Chondrocyte (in vitro differentiated cells): ENCODE results near the gene SELENOO. TPM values are rescaled to one million over a fixed set of nuclear protein-coding genes. Genes with fewer than 3 reads are reported as not detected.
A peak's percentile ranks its signal among the peaks of the same experiment; 100 is the strongest.

ENCODE experiments used
- DNase-seq: peaks from one replicate; pipeline ENCODE4 v3.0.0; 2021; ENCODE audit warnings: mixed read lengths, low spot score
- H3K27ac Mint-ChIP-seq: one replicate; pipeline ENCODE4 v1.8.0; 2021; ENCODE audit warnings: mild to moderate bottlenecking, moderate library complexity, mixed read lengths; ENCODE audit not compliant: unreplicated experiment
- H3K27me3 Mint-ChIP-seq: 2 replicates; pipeline ENCODE4 v1.8.0; 2021; ENCODE audit warnings: low read depth, mixed read lengths
- H3K36me3 Mint-ChIP-seq: 2 replicates; pipeline ENCODE4 v1.8.0; 2021; ENCODE audit warnings: low read depth, mixed read lengths
- H3K4me1 Mint-ChIP-seq: 2 replicates; pipeline ENCODE4 v1.8.0; 2021; ENCODE audit warnings: low read depth, mild to moderate bottlenecking, mixed read lengths
- H3K4me3 Mint-ChIP-seq: one replicate; pipeline ENCODE4 v1.8.0; 2021; ENCODE audit warnings: mild to moderate bottlenecking, moderate library complexity, mixed read lengths; ENCODE audit not compliant: unreplicated experiment
- H3K9me3 Mint-ChIP-seq: 2 replicates; pipeline ENCODE4 v1.8.0; 2021; ENCODE audit warnings: low read depth, mixed read lengths
- total RNA-seq: library from RNA; stranded (reverse); gene quantifications from 3 replicates; pipeline ENCODE4 v1.2.1, GENCODE V29; 2021
- TF ChIP-seq, protein P1 (sequence below): fragments of 200-600 bp; sonication (generic); IDR thresholded peaks from 2 replicates; pipeline ENCODE4 v1.5.0; 2021; ENCODE audit warnings: antibody characterized with exemption, mild to moderate bottlenecking, moderate library complexity

SELENOO gene
- total RNA-seq, 1 donor from 2014 or later: 17.1 TPM

DNA sequence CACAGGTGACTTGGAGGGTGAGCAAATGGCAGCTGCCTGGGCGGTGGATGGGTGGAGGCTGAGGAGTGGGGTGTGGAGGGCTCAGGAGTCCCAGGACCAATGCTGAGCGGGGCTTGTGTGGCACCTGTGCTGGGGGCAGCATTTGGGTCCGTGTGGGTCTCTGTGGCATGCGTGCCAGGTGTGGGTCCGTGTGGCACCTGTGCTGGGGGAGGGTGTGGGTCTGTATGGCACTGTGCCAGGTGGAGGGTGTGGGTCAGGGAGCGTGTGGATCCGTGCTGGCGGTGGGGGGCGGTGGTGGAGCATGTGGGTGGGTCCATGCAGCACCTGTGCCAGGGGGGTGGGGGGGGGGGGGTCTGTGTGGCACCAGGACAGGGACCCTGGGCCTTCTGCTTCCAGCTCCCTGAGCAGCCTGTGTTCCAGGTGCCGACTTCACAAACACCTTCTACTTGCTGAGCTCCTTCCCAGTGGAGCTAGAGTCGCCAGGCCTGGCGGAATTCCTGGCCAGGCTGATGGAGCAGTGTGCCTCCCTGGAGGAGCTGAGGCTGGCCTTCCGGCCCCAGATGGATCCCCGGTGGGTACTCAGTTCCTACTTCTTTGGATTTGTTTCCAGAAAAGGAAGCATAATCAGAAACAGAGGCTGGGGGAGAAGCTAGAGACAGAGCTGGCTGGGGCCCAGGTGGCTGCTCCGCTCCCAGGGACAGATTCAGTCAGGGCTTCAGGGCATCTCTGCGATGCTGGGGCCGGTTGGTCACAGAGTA lies 14.7 kb downstream of the SELENOO start:
- peak overlapping the region; percentile 54 for H3K27ac Mint-ChIP-seq
- TF ChIP-seq, protein P1, sequence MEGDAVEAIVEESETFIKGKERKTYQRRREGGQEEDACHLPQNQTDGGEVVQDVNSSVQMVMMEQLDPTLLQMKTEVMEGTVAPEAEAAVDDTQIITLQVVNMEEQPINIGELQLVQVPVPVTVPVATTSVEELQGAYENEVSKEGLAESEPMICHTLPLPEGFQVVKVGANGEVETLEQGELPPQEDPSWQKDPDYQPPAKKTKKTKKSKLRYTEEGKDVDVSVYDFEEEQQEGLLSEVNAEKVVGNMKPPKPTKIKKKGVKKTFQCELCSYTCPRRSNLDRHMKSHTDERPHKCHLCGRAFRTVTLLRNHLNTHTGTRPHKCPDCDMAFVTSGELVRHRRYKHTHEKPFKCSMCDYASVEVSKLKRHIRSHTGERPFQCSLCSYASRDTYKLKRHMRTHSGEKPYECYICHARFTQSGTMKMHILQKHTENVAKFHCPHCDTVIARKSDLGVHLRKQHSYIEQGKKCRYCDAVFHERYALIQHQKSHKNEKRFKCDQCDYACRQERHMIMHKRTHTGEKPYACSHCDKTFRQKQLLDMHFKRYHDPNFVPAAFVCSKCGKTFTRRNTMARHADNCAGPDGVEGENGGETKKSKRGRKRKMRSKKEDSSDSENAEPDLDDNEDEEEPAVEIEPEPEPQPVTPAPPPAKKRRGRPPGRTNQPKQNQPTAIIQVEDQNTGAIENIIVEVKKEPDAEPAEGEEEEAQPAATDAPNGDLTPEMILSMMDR: no peak
- H3K4me3 Mint-ChIP-seq: no peak overlapping the region
- peaks cover 7% of the 10 kb centered on the region for H3K4me1 Mint-ChIP-seq
- peak; percentile 94 for DNase-seq
- H3K27me3 Mint-ChIP-seq: no peaks in the 10 kb centered on the region
- H3K36me3 Mint-ChIP-seq: peaks cover 25% of the 10 kb centered on the region
- no peaks in the 10 kb centered on the region for H3K9me3 Mint-ChIP-seq

DNA sequence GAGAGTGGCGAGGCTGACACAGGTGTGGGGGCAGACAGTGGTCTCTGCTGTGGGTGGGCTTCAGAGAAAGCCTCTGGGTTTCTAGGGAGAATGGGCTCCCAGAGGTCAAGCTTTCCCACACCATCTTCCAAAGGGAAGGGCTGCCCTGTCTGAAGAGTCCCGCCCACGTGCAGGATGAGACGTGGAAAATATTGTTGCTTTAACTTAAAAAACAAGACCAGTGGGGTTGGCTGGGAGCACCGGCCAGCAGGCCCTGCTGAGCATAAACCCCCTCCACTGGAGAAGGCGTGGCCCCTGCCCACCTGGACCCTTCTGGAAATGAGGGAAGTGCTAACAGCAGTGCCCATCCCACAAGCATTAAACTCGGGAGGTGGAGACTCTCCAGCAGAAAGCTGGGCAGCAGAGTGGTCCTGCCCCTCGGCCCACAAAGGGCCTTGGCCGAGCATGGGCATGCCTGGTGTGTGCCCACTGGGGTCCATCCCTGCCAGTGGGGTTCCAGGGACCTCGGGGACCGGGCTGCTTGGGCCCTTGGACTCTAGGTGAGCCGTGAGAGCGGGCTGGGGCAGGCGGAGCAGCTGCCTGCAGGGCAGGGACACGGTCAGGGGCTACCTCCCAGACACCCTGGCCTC lies 15.4 kb downstream of the SELENOO start:
- TF ChIP-seq, protein P1: no peak
- Mint-ChIP-seq H3K27ac (no peak overlapping the region), H3K36me3 (peaks cover 24% of the 10 kb centered on the region), H3K4me1 (peaks cover 7% of the 10 kb centered on the region), H3K9me3 (no peaks in the 10 kb centered on the region), H3K4me3 (no peak overlapping the region), H3K27me3 (no peaks in the 10 kb centered on the region)
- peak; percentile 89 for DNase-seq

DNA sequence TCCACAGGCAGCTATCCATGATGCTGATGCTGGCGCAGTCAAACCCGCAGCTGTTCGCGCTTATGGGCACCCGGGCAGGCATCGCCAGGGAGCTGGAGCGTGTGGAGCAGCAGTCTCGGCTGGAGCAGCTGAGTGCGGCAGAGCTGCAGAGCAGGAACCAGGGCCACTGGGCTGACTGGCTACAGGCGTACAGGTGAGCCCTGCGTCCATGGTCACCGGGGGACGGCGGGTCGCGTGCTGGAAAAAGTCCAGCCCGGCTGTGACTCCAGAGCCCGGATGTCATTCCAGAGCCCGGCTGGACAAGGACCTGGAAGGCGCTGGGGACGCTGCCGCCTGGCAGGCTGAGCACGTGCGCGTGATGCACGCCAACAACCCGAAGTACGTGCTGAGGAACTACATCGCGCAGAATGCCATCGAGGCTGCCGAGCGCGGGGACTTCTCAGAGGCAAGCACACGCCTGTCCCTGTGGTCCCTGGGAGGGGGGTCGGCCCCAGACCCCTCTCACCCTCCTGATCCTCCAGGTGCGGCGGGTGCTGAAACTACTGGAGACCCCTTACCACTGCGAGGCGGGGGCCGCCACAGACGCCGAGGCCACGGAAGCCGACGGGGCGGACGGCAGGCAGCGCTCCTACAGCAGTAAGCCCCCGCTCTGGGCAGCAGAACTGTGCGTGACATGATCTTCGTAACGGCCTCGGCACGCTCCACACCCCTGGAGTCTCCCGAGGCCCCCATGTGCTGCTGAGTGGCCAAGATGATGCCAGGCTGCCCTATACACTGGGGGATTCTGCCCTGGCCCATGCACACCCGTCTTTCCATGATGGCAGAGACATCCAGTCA lies 16.1 kb downstream of the SELENOO start:
- Mint-ChIP-seq H3K4me3 (no peak overlapping the region), H3K9me3 (no peaks in the 10 kb centered on the region), H3K27ac (no peak overlapping the region), H3K4me1 (peaks cover 7% of the 10 kb centered on the region), H3K36me3 (peaks cover 23% of the 10 kb centered on the region), H3K27me3 (no peaks in the 10 kb centered on the region)
- TF ChIP-seq, protein P1: no peak
- DNase-seq: no peak

DNA sequence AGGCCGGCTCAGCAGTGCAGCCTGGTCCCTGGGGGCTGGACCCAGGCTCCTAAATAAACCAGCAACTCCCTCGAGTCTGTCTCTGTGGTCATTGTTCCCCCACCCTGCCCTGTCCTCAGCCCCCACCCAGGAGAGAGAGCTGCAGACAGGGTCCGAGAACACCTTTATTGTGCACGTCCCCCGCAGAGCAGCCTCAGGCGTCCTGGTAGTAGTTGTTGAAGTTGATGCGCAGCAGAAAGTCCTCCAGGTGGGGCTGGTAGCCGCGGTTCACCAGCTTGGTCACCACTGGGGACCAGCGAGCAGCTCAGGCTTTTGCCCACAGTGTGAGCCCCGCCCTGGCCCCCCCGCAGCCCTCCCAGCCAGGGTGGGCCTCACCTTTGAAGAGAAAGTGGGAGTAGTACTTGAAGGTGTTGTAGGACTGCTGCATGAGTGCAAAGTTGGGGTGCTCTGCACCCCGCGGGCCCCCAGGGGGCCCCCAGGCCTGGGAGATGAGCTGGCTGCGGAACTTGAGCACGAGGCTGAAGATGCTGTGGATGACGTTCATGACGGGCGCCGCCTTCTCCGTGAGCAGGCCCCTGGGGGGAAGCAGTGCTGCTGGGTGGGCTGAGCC lies 16.8 kb downstream of the SELENOO start:
- TF ChIP-seq, protein P1: no peak
- Mint-ChIP-seq H3K4me3 (no peak overlapping the region), H3K27me3 (no peaks in the 10 kb centered on the region), H3K4me1 (peaks cover 7% of the 10 kb centered on the region), H3K27ac (no peak overlapping the region), H3K36me3 (peaks cover 21% of the 10 kb centered on the region), H3K9me3 (no peaks in the 10 kb centered on the region)
- DNase-seq: no peak
